H1 (cell line): ENCODE measurements around the gene NRSN2. TPM values are rescaled to one million over a fixed set of nuclear protein-coding genes. Genes with fewer than 3 reads are reported as not detected.

Source experiments
- CTCF ChIA-PET: fragments of 300-600 bp; sonication (Branson Sonifier 250); formaldehyde crosslinking; loops from one replicate; lab custom pipeline; 2021; ENCODE audit not compliant: partially characterized antibody; lab: Charles Lee
- POLR2A ChIA-PET: fragments of 300-600 bp; sonication (Branson Sonifier 250); formaldehyde crosslinking; loops from one replicate; lab custom pipeline; 2021; ENCODE audit warnings: inconsistent platforms; ENCODE audit not compliant: partially characterized antibody; lab: Charles Lee
- DNase-seq, 2 experiments: peaks; one replicate each; pipeline versions ENCODE4 v3.0.0 to v3.0.0-alpha.2; 2010 to 2022; ENCODE audit warnings: low spot score in 2 of 2, low read depth in 1 of 2, mixed read lengths in 1 of 2
- FAIRE-seq: peaks from 2 replicates; lab custom pipeline; 2011; peaks lifted over from hg19 to GRCh38; lab: Jason Lieb, UNC
- H2AFZ ChIP-seq: 2 replicates; pipeline ENCODE4 v1.8.1; 2012; ENCODE audit warnings: low read length, inconsistent platforms
- H2AK5ac ChIP-seq: 2 replicates; pipeline ENCODE4 v1.6.1; 2013; ENCODE audit warnings: low read depth, low read length
- H2BK120ac ChIP-seq: replicated peaks from 2 replicates; pipeline ENCODE3; 2013; ENCODE audit warnings: low read depth, low read length, inconsistent platforms
- H2BK12ac ChIP-seq: 2 replicates; pipeline ENCODE4 v1.6.1; 2013; ENCODE audit warnings: low read depth, low read length
- H2BK15ac ChIP-seq: 2 replicates; pipeline ENCODE4 v1.6.1; 2013; ENCODE audit warnings: low read length
- H2BK20ac ChIP-seq: 2 replicates; pipeline ENCODE4 v1.6.1; 2013; ENCODE audit warnings: low read length
- H2BK5ac ChIP-seq: 2 replicates; pipeline ENCODE4 v1.6.1; 2013; ENCODE audit warnings: low read depth, low read length
- H3K14ac ChIP-seq: 2 replicates; pipeline ENCODE4 v1.6.1; 2013; ENCODE audit warnings: inconsistent platforms; ENCODE audit not compliant: insufficient read length
- H3K18ac ChIP-seq: 2 replicates; pipeline ENCODE4 v1.6.1; 2013; ENCODE audit warnings: low read length; ENCODE audit errors: extremely low read depth
- H3K23ac ChIP-seq: 2 replicates; pipeline ENCODE4 v1.6.1; 2013; ENCODE audit warnings: inconsistent platforms; ENCODE audit not compliant: insufficient read length
- H3K23me2 ChIP-seq: 2 replicates; pipeline ENCODE4 v1.6.1; 2013; ENCODE audit warnings: low read depth, low read length
- H3K27ac ChIP-seq: 2 replicates; pipeline ENCODE4 v1.6.1; 2011; ENCODE audit warnings: low read depth, low read length, inconsistent platforms
- H3K27me3 ChIP-seq, 4 experiments: replicated peaks in 1 of 4; 1 replicate in 1 of 4; 2 replicates in 3 of 4; pipeline versions ENCODE4 v1.6.1 to v1.8.1; 2011 to 2013; ENCODE audit warnings: low read length in 3 of 4, mild to moderate bottlenecking in 3 of 4, inconsistent platforms in 2 of 4, mixed read lengths in 2 of 4, moderate library complexity in 1 of 4; ENCODE audit not compliant: control insufficient read depth in 3 of 4, insufficient read depth in 3 of 4; ENCODE audit errors: extremely low read depth in 1 of 4
- H3K36me3 ChIP-seq, 4 experiments: 2 replicates each; pipeline versions ENCODE4 v1.6.1 to v1.8.1; 2011 to 2013; ENCODE audit warnings: mild to moderate bottlenecking in 4 of 4, low read length in 3 of 4, moderate library complexity in 2 of 4, control low read depth in 1 of 4, inconsistent platforms in 1 of 4; ENCODE audit not compliant: insufficient read depth in 4 of 4, control insufficient read depth in 2 of 4
- H3K4ac ChIP-seq: replicated peaks from 2 replicates; pipeline ENCODE3; 2013; ENCODE audit warnings: low read length, low read depth, mixed read lengths, inconsistent platforms; ENCODE audit not compliant: insufficient read length
- H3K4me1 ChIP-seq, 4 experiments: replicated peaks in 1 of 4; 1 replicate in 1 of 4; 2 replicates in 3 of 4; pipeline versions ENCODE4 v1.6.1 to v1.8.1; 2011 to 2013; ENCODE audit warnings: low read length in 3 of 4, inconsistent platforms in 2 of 4, mixed read lengths in 1 of 4; ENCODE audit not compliant: insufficient read depth in 4 of 4, control insufficient read depth in 3 of 4
- H3K4me2 ChIP-seq, 2 experiments: 2 replicates each; pipeline versions ENCODE4 v1.6.1 to v1.8.1; 2011 to 2013; ENCODE audit warnings: low read depth in 2 of 2, low read length in 2 of 2, control low read depth in 1 of 2, inconsistent platforms in 1 of 2, mild to moderate bottlenecking in 1 of 2; ENCODE audit not compliant: insufficient read depth in 1 of 2
- H3K4me3 ChIP-seq, 4 experiments: fragments of 200-600, 300-600 bp in 1 of 4; sonication (generic), shearing (Covaris generic), sonication (Bioruptor Twin) in 1 of 4; 2 replicates each; pipeline versions ENCODE4 v1.5.1 to v1.8.1; 2011 to 2016; ENCODE audit warnings: low read length in 4 of 4, low read depth in 3 of 4, control low read depth in 2 of 4, inconsistent platforms in 2 of 4, mild to moderate bottlenecking in 2 of 4, mixed read lengths in 1 of 4, moderate library complexity in 1 of 4; ENCODE audit not compliant: insufficient read depth in 2 of 4; ENCODE audit errors: extremely low read depth in 1 of 4
- H3K56ac ChIP-seq: replicated peaks from 2 replicates; pipeline ENCODE3; 2013; ENCODE audit warnings: low read depth, mild to moderate bottlenecking, mixed read lengths, low read length, inconsistent platforms; ENCODE audit not compliant: insufficient read length
- H3K79me1 ChIP-seq: 2 replicates; pipeline ENCODE4 v1.6.1; 2013; ENCODE audit warnings: low read depth, low read length, control low read depth
- H3K79me2 ChIP-seq, 2 experiments: 2 replicates each; pipeline versions ENCODE4 v1.6.1 to v1.8.1; 2012 to 2013; ENCODE audit warnings: low read length in 2 of 2, mild to moderate bottlenecking in 2 of 2, inconsistent platforms in 1 of 2; ENCODE audit not compliant: insufficient read depth in 2 of 2, control insufficient read depth in 1 of 2
- H3K9ac ChIP-seq, 4 experiments: replicated peaks in 1 of 4; 1 replicate in 1 of 4; 2 replicates in 3 of 4; pipeline versions ENCODE4 v1.6.1 to v1.8.1; 2011 to 2013; ENCODE audit warnings: low read depth in 3 of 4, low read length in 3 of 4, control low read depth in 2 of 4, mild to moderate bottlenecking in 2 of 4, moderate library complexity in 2 of 4, inconsistent platforms in 1 of 4; ENCODE audit errors: extremely low read depth in 1 of 4
- H3K9me3 ChIP-seq, 2 experiments: 2 replicates each; pipeline versions ENCODE4 v1.6.1 to v1.8.1; 2012 to 2013; ENCODE audit warnings: mild to moderate bottlenecking in 2 of 2, moderate library complexity in 2 of 2, control low read depth in 1 of 2, inconsistent platforms in 1 of 2, low read depth in 1 of 2, low read length in 1 of 2, mixed read lengths in 1 of 2; ENCODE audit not compliant: insufficient read depth in 2 of 2
- H4K20me1 ChIP-seq, 2 experiments: replicated peaks in 1 of 2; 2 replicates each; pipeline versions ENCODE3 to v1.8.1; 2011 to 2013; ENCODE audit warnings: inconsistent platforms in 2 of 2, low read length in 2 of 2, mild to moderate bottlenecking in 1 of 2; ENCODE audit not compliant: insufficient read depth in 2 of 2, control insufficient read depth in 1 of 2
- H4K5ac ChIP-seq: 2 replicates; pipeline ENCODE4 v1.6.1; 2013; ENCODE audit warnings: low read length, low read depth, mixed read lengths, inconsistent platforms; ENCODE audit not compliant: insufficient read length
- H4K8ac ChIP-seq: 2 replicates; pipeline ENCODE4 v1.8.0; 2013; ENCODE audit warnings: mild to moderate bottlenecking, moderate library complexity, low read length, inconsistent platforms; ENCODE audit not compliant: insufficient read depth; ENCODE audit errors: extremely low read depth
- H4K91ac ChIP-seq: replicated peaks from 2 replicates; pipeline ENCODE3; 2013; ENCODE audit warnings: low read length, mixed read lengths, inconsistent platforms; ENCODE audit not compliant: insufficient read length
- CBX5 ChIP-seq: fragments of 300-800, 300-1000 bp; sonication (generic); IDR thresholded peaks from 2 replicates; pipeline ENCODE4 v1.7.1; 2016; ENCODE audit warnings: antibody characterized with exemption, low read length, low read depth
- EZH2 ChIP-seq: fragments of 200-600 bp; sonication (generic); IDR thresholded peaks from 2 replicates; pipeline ENCODE4 v1.7.1; 2012; ENCODE audit warnings: low read depth, mild to moderate bottlenecking, moderate library complexity, low read length, inconsistent platforms; ENCODE audit not compliant: severe bottlenecking
- NRF1 ChIP-seq: IDR thresholded peaks from 2 replicates; pipeline ENCODE4 v1.6.1; 2011; ENCODE audit warnings: mild to moderate bottlenecking, low read depth, low read length, improper control_type of control experiment
- RNF2 ChIP-seq: fragments of 200-900, 300-1000 bp; sonication (generic); IDR thresholded peaks from 2 replicates; pipeline ENCODE4 v1.7.1; 2016; ENCODE audit warnings: borderline replicate concordance, low read depth, mild to moderate bottlenecking, antibody characterized with exemption, low read length; ENCODE audit not compliant: poor library complexity, severe bottlenecking; ENCODE audit errors: missing control alignments
- SIN3A ChIP-seq, 2 experiments: IDR thresholded peaks in 1 of 2; conservative IDR thresholded peaks in 1 of 2; 2 replicates each; pipeline ENCODE4 v1.6.1; 2011 to 2012; ENCODE audit warnings: low read length in 2 of 2, improper control_type of control experiment in 1 of 2, low read depth in 1 of 2, mild to moderate bottlenecking in 1 of 2
- TBP ChIP-seq: IDR thresholded peaks from 2 replicates; pipeline ENCODE4 v1.6.1; 2011; ENCODE audit warnings: low read depth, low read length, improper control_type of control experiment
- WGBS, 2 experiments: shearing (Covaris generic) in 1 of 2; methylation state at CpG; one replicate each; pipeline versions ENCODE4 v1.1.6 to v1.1.7; 2013 to 2015; ENCODE audit warnings: low lambda C conversion rate in 2 of 2, mixed read lengths in 2 of 2, inconsistent platforms in 1 of 2, low coverage in 1 of 2, missing lambda C conversion rate in 1 of 2; ENCODE audit not compliant: insufficient replicate concordance in 2 of 2, insufficient coverage in 1 of 2, insufficient read length in 1 of 2; ENCODE audit errors: extremely low coverage in 1 of 2, missing lambda C conversion rate in 1 of 2; 5-methylcytosine and 5-hydroxymethylcytosine counted together
- polyA plus RNA-seq, 7 experiments: library from polyadenylated mRNA; depleted of rRNA in 3 of 7; stranded (reverse) in 5 of 7; unstranded in 2 of 7; fragments of >200 nt in 5 of 7; fragments of 200-250 nt in 2 of 7; gene quantifications; 1 replicate in 5 of 7; 2 replicates in 1 of 7; 4 replicates in 1 of 7; pipeline versions ENCODE4 v1.2.1 to v1.2.3, GENCODE V29; 2011 to 2013; ENCODE audit warnings: missing spikeins in 2 of 7, mixed read lengths in 2 of 7
- total RNA-seq: library from RNA; stranded (reverse); fragmentation: NEBNext Ultra II Directional; extraction: Animal tissue kit (Norgen Biotek cat#: 25700); gene quantifications from 2 replicates; pipeline ENCODE4 v1.2.1, GENCODE V29; 2021
- TF ChIP-seq, protein P1 (sequence below): IDR thresholded peaks from 2 replicates; pipeline ENCODE4 v1.6.1; 2011; ENCODE audit warnings: low read length, improper control_type of control experiment
- TF ChIP-seq, protein P2 (sequence below): IDR thresholded peaks from 2 replicates; pipeline ENCODE4 v1.6.1; 2012; ENCODE audit warnings: inconsistent platforms

Gene NRSN2
- total and polyA plus RNA-seq, 2 of the 8 experiments (the other 6 are each of a cell fraction or from before 2014, with no cell fraction given): 19.4 to 33.3 TPM

DNA sequence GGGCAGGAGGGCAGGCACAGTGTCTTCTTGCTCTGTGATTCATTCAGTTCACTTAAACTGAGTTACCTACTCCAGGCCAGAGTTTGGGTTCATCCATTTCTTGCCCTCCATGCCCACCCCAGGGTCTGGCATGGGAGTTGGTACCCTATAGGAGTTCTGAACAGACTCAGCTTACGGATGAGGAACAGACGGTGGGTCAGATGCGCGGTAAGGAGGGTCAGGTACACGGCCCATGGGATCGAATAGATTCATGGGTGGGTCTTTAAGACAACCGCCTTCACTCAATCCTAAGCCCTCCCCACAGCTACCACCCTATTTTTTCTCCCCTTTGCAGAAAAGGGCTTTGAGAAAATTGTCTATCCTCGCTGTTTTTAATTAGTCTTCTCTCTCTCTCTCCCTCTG is 20.6 kb downstream of the NRSN2 start:
- H3K23me2 ChIP-seq: no peaks in the 10 kb centered on the region
- H3K79me1 ChIP-seq: no peaks in the 10 kb centered on the region
- 78% methylated on average over 8 of the region's 8 CpGs; no CpG with 5 or more reads in 1 of the 2 experiments for WGBS, 2 experiments
- H3K79me2 ChIP-seq: no peaks in the 10 kb centered on the region; a peak in 1 of 4 replicates
- no peak overlapping the region for H3K4me2 ChIP-seq
- H2BK5ac ChIP-seq: no peak overlapping the region
- H4K8ac ChIP-seq: no peak overlapping the region; the same call in 1 of the 2 replicates
- H4K5ac ChIP-seq: no peak overlapping the region
- no peak overlapping the region for H3K27ac ChIP-seq
- H3K27me3 ChIP-seq: no peaks in the 10 kb centered on the region; a peak in 1 of 7 replicates
- DNase-seq: no peak
- H2AK5ac ChIP-seq: no peak overlapping the region
- no peak overlapping the region for H3K14ac ChIP-seq
- no peak overlapping the region for H2BK20ac ChIP-seq
- no peaks in the 10 kb centered on the region for H4K20me1 ChIP-seq
- no peak overlapping the region for H2BK15ac ChIP-seq
- CTCF ChIA-PET: interaction anchor here (0.6 to 4.4 kb wide), 5 partner anchors 11 to 111 kb away, joined by 3 to 28 read pairs (median 4); partner anchors contain the start of gene NRSN2
- H3K9ac ChIP-seq: no peak overlapping the region
- H3K56ac ChIP-seq: no peak overlapping the region
- POLR2A ChIA-PET: interaction anchor here (1.1 to 14.7 kb wide), 2 partner anchors 14 to 20 kb away, joined by 3 to 172 read pairs; partner anchors contain the start of gene TRIB3
- H3K9me3 ChIP-seq: no peaks in the 10 kb centered on the region
- no peak overlapping the region for H3K23ac ChIP-seq
- H2BK12ac ChIP-seq: no peak overlapping the region
- no peak overlapping the region for H3K18ac ChIP-seq
- H2BK120ac ChIP-seq: no peak overlapping the region
- H4K91ac ChIP-seq: no peak overlapping the region
- H3K36me3 ChIP-seq: no peaks in the 10 kb centered on the region; a peak in 1 of 8 replicates
- no peak overlapping the region for H2AFZ ChIP-seq
- peaks cover 0 to 5% (median 0%) of the 10 kb centered on the region in 4 experiments; a peak in 2 of 7 replicates for H3K4me1 ChIP-seq
- no peak overlapping the region for H3K4me3 ChIP-seq
- no peak overlapping the region for H3K4ac ChIP-seq
- no peak for FAIRE-seq
- no peak for TF ChIP-seq RNF2
- TF ChIP-seq, protein P1, sequence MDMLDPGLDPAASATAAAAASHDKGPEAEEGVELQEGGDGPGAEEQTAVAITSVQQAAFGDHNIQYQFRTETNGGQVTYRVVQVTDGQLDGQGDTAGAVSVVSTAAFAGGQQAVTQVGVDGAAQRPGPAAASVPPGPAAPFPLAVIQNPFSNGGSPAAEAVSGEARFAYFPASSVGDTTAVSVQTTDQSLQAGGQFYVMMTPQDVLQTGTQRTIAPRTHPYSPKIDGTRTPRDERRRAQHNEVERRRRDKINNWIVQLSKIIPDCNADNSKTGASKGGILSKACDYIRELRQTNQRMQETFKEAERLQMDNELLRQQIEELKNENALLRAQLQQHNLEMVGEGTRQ: no peak
- TF ChIP-seq CBX5: no peak
- TF ChIP-seq SIN3A (conservative IDR thresholded peaks at IDR 0.05 in 1 of 2, IDR thresholded peaks at IDR 0.05 in 1 of 2; ENCODE audit: low read depth in 1 of 2, low read length in 2 of 2): no peak
- no peak for TF ChIP-seq NRF1
- TF ChIP-seq EZH2: no peak
- TF ChIP-seq TBP: no peak
- TF ChIP-seq, protein P2, sequence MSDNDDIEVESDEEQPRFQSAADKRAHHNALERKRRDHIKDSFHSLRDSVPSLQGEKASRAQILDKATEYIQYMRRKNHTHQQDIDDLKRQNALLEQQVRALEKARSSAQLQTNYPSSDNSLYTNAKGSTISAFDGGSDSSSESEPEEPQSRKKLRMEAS: no peak
